GM23248 (cell line): ENCODE data around the gene DNAI2.

ENCODE experiments used
- EZH2 ChIP-seq: fragments of 200-600 bp; sonication (generic); IDR thresholded peaks from 2 replicates; pipeline ENCODE4 v1.6.1; 2018; ENCODE audit warnings: antibody characterized with exemption, mild to moderate bottlenecking; ENCODE audit not compliant: insufficient read depth, poor library complexity, severe bottlenecking
- EZH2phosphoT487 ChIP-seq: fragments of 200-600 bp; sonication (generic); IDR thresholded peaks from 2 replicates; pipeline ENCODE4 v1.6.1; 2018; ENCODE audit warnings: antibody characterized with exemption, moderate library complexity, mild to moderate bottlenecking, low read depth; ENCODE audit not compliant: insufficient read depth

- TF ChIP-seq EZH2 = no peak
- no peak for TF ChIP-seq EZH2phosphoT487
These were observed 43.0 kb downstream of the DNAI2 start for GRCh38 chr17:74317071-74317470.
